Measurements from ENCODE around the gene LRRC72.

GRCh38 chr7:16494955-16495719 lies 31.5 kb upstream of the LRRC72 start:
- TF ChIP-seq PRDM10 (IDR thresholded peaks at IDR 0.05; ENCODE audit: partially characterized antibody) (no peak), ATF3 (IDR thresholded peaks at IDR 0.05) (no peak), ATF3 (CRISPR knock-in tag; conservative IDR thresholded peaks at IDR 0.05) (no peak), CTCF (IDR thresholded peaks at IDR 0.05 in 2 of 3, conservative IDR thresholded peaks at IDR 0.05 in 1 of 3; ENCODE audit: insufficient read depth in 2 of 3, low read depth in 1 of 3, low read length in 3 of 3) (no peak), EP300 (IDR thresholded peaks at IDR 0.05; ENCODE audit: low read length) (no peak), REST (IDR thresholded peaks at IDR 0.05; ENCODE audit: borderline replicate concordance) (no peak), REST (CRISPR knock-in tag; IDR thresholded peaks at IDR 0.05; ENCODE audit: low read depth) (no peak), EWSR1 (IDR thresholded peaks at IDR 0.05; ENCODE audit: borderline replicate concordance, low read depth, partially characterized antibody) (no peak), PTBP1 (IDR thresholded peaks at IDR 0.05; ENCODE audit: low read depth, low read length) (no peak), PURB (CRISPR knock-in tag; IDR thresholded peaks at IDR 0.05; ENCODE audit: low read depth) (no peak), MXI1 (IDR thresholded peaks at IDR 0.05; ENCODE audit: low read depth, low read length) (no peak)
